ENCODE data around the gene BARHL1. TPM values are rescaled to one million over a fixed set of nuclear protein-coding genes. Genes with fewer than 3 reads are reported as not detected.
A peak's percentile ranks its signal among the peaks of the same experiment; 100 is the strongest.

Gene BARHL1
- total and polyA plus RNA-seq, 2 of the 4 experiments (the other 2 are of a cell fraction) = not detected

- no peak overlapping the region for H3K56ac ChIP-seq (ENCODE audit: extremely low read depth, insufficient read depth, low read length)
- H2BK20ac ChIP-seq (ENCODE audit: low read depth, low read length) = no peak overlapping the region
- CTCF ChIA-PET = no interaction called here
- H2BK120ac ChIP-seq (ENCODE audit: low read depth, low read length) = no peak overlapping the region
- dilution Hi-C loops (cut with HindIII; ENCODE audit: low sequenced_read_pairs, unreplicated experiment) (no loop called here), in situ Hi-C loops (cut with MboI; ENCODE audit: low sequenced_read_pairs) (loop anchor here (5.0 kb wide), 1 partner anchor 68 kb away; no protein-coding TSS in a partner anchor), intact Hi-C loops (cut with micrococcal nuclease) (loop anchor here (1.0 to 5.0 kb wide), 4 partner anchors 68 to 818 kb away; no protein-coding TSS in a partner anchor)
- H3K27me3 ChIP-seq (ENCODE audit: control insufficient read depth, insufficient read depth, low read length) = peaks cover 57% of the 10 kb centered on the region
- H3K4me3 ChIP-seq (ENCODE audit: insufficient read depth, low read depth, low read length) = no peak overlapping the region
- no peak overlapping the region for H2AK5ac ChIP-seq (ENCODE audit: low read depth, low read length)
- ATAC-seq (ENCODE audit: low read depth) (peak; percentile 98), DNase-seq (peak; percentile 67)
- no peak overlapping the region for H4K5ac ChIP-seq (ENCODE audit: low read depth, low read length)
- no peak overlapping the region for H3K18ac ChIP-seq (ENCODE audit: low read depth, low read length)
- H4K8ac ChIP-seq (ENCODE audit: low read depth in 2 of 2, low read length in 2 of 2) = no peak overlapping the region
- WGBS, 2 experiments (ENCODE audit: extremely low coverage in 2 of 2, insufficient read length in 1 of 2) = 2% methylated on average over 9 of the region's 16 CpGs; no CpG with 5 or more reads in 1 of the 2 experiments
- no peaks in the 10 kb centered on the region for H4K20me1 ChIP-seq (ENCODE audit: insufficient read depth, low read length)
- no peak overlapping the region for H3K4ac ChIP-seq (ENCODE audit: low read depth, low read length)
- H3K4me1 ChIP-seq (ENCODE audit: control insufficient read depth, insufficient read depth, low read length) = no peaks in the 10 kb centered on the region
- H3K9ac ChIP-seq (ENCODE audit: low read depth, low read length) = no peak overlapping the region
- H2AK9ac ChIP-seq (replicated peaks; ENCODE audit: low read depth, low read length, poor library complexity) = peak overlapping the region; percentile 19
- H4K91ac ChIP-seq (ENCODE audit: insufficient read depth, low read depth, low read length) = no peak overlapping the region
- no peak overlapping the region for H3K4me2 ChIP-seq (ENCODE audit: low read depth, low read length)
- H3K9me3 ChIP-seq (ENCODE audit: control insufficient read depth, insufficient read depth, low read length) = no peaks in the 10 kb centered on the region
- no peak overlapping the region for H3K23ac ChIP-seq (ENCODE audit: low read depth, low read length)
- H3K36me3 ChIP-seq (ENCODE audit: control insufficient read depth, insufficient read depth, low read length) = no peaks in the 10 kb centered on the region
- no peaks in the 10 kb centered on the region for H3K9me1 ChIP-seq (ENCODE audit: insufficient read depth, low read length)
- H3K27ac ChIP-seq (ENCODE audit: insufficient read depth, low read length) = no peak overlapping the region
- POLR2A ChIA-PET (ENCODE audit: unreplicated experiment) = no interaction called here
- peak overlapping the region; percentile 59 for H2AFZ ChIP-seq (replicated peaks; ENCODE audit: low read length, poor library complexity)
- H3K14ac ChIP-seq (replicated peaks; ENCODE audit: low read depth, low read length) = no peak overlapping the region
- TF ChIP-seq MXI1 (IDR thresholded peaks at IDR 0.05; ENCODE audit: borderline replicate concordance, low read depth, low read length) (no peak), CTCF (conservative IDR thresholded peaks at IDR 0.05; ENCODE audit: low read depth, low read length) (peak; percentile 86), SMC3 (IDR thresholded peaks at IDR 0.05; ENCODE audit: low read depth, low read length) (peak; percentile 70), POLR2A (IDR thresholded peaks at IDR 0.05; ENCODE audit: low read depth, low read length) (0 out of 2 replicates have a peak, but pooled peaks have one; percentile 28), CEBPB (IDR thresholded peaks at IDR 0.05; ENCODE audit: low read depth, low read length) (no peak), RAD21 (IDR thresholded peaks at IDR 0.05; ENCODE audit: low read length) (peak; percentile 93)
- no peaks in the 10 kb centered on the region for H3K79me1 ChIP-seq (ENCODE audit: low read depth in 1 of 2, low read length in 2 of 2)
- H2BK5ac ChIP-seq (ENCODE audit: low read depth, low read length, poor library complexity, severe bottlenecking) = no peak overlapping the region
- H2BK15ac ChIP-seq (ENCODE audit: low read depth, low read length) = no peak overlapping the region
- no TSS peak for BruUV-seq (replicated peaks)
Measured at GRCh38 chr9:132575005-132575609, 7.3 kb upstream of the BARHL1 start.

Data from IMR-90 (cell line).